ENCODE data around the gene KRTAP10-2. TPM values are rescaled to one million over a fixed set of nuclear protein-coding genes. Genes with fewer than 3 reads are reported as not detected.

Gene KRTAP10-2
- total and polyA plus RNA-seq, 9 of the 15 experiments (the other 6 are each of a cell fraction or from before 2014, with no cell fraction given), result not detected

GRCh38 chr21:44593598-44594405 is 42.5 kb upstream of the KRTAP10-2 start (continued):
- TF ChIP-seq NFE2L1 (tag; IDR thresholded peaks at IDR 0.05; ENCODE audit: borderline replicate concordance, low read depth) (peak; percentile 22; the same call in 1 of the 2 replicates), ILK (tag; IDR thresholded peaks at IDR 0.05; ENCODE audit: borderline replicate concordance, low read depth) (peak; percentile 2; the same call in 1 of the 2 replicates), PHTF2 (CRISPR knock-in tag; IDR thresholded peaks at IDR 0.05) (no peak), CTBP1 (IDR thresholded peaks at IDR 0.05; ENCODE audit: borderline replicate concordance) (peak; percentile 83), RNF2 (IDR thresholded peaks at IDR 0.05) (peak; percentile 40; the same call in 1 of the 2 replicates), RB1 (IDR thresholded peaks at IDR 0.05; ENCODE audit: low read depth) (no peak), CHD7 (IDR thresholded peaks at IDR 0.05; ENCODE audit: low read depth, low read length) (no peak), MYNN (IDR thresholded peaks at IDR 0.05) (no peak; the same call in 1 of the 2 replicates), MYNN (CRISPR knock-in tag; IDR thresholded peaks at IDR 0.05) (no peak), ZNF778 (CRISPR knock-in tag; IDR thresholded peaks at IDR 0.05) (no peak)

Data from K562 (cell line).